ENCODE measurements around the gene TCL1B. TPM values are rescaled to one million over a fixed set of nuclear protein-coding genes. Genes with fewer than 3 reads are reported as not detected.

Gene TCL1B
- total and polyA plus RNA-seq, 2 donors (not counting 1 experiment from before 2014, with no cell fraction given): 5.7 to 9.6 TPM

DNA sequence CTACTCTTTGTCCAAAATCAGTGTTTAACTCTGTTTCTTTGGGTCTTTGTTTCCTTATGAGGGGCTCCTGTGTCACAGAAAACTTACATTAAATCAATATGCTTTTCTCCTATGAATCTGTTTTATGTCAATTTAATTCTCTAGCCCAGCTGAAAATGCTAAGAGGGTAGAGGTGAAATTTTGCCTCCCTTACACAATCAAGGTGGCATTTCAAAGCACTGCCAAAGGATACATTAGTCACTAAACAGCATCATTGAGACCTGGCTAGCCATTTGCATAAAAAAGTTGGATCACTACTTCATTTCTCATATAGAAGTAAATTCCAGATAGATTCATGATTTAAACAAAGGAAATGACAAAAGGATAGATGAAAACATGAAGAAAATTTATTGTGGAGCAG lies 12.1 kb downstream of the TCL1B start:
- Mint-ChIP-seq H3K27me3 (peaks cover 29% of the 10 kb centered on the region), H3K27ac (peak overlapping the region; percentile 95), H3K4me3 (peak overlapping the region; percentile 81), H3K9me3 (ENCODE audit: insufficient read depth) (no peaks in the 10 kb centered on the region), H3K4me1 (peaks cover 80% of the 10 kb centered on the region)
- no peaks in the 10 kb centered on the region for H3K27me3 ChIP-seq (replicated peaks in 1 of 4; ENCODE audit: control extremely low read depth in 1 of 4, control insufficient read depth in 3 of 4, insufficient read depth in 4 of 4, low read length in 3 of 4)
- H3K27ac ChIP-seq (ENCODE audit: low read length in 2 of 2): peak overlapping the region; percentile 87 to 94
- intact Hi-C loops (cut with micrococcal nuclease): loop anchor here (5.0 kb wide), 2 partner anchors 34 to 86 kb away; no protein-coding TSS in a partner anchor
- H3K4me3 ChIP-seq (ENCODE audit: control extremely low read depth in 1 of 5, extremely low read depth in 1 of 5, insufficient read depth in 1 of 5, low read depth in 2 of 5, low read length in 4 of 5): peak overlapping the region in 1 of 5 experiments; percentile 56
- H3K9me3 ChIP-seq (ENCODE audit: control extremely low read depth in 1 of 3, control insufficient read depth in 2 of 3, insufficient read depth in 1 of 3, low read length in 2 of 3): peaks cover 0 to 11% (median 0%) of the 10 kb centered on the region in 3 donors
- no peak for ATAC-seq (ENCODE audit: low read depth)
- DNase-seq: no peak
- H3K36me3 ChIP-seq (replicated peaks in 1 of 2; ENCODE audit: control extremely low read depth in 1 of 2, control insufficient read depth in 1 of 2, extremely low read depth in 1 of 2, insufficient read depth in 2 of 2, low read length in 1 of 2): peaks cover 0 to 11% of the 10 kb centered on the region in 2 experiments
- peak overlapping the region; percentile 11 for H2AFZ ChIP-seq (ENCODE audit: insufficient read depth, low read depth, low read length, poor library complexity, severe bottlenecking)
- peaks cover 24% of the 10 kb centered on the region for H3K79me2 ChIP-seq (ENCODE audit: control insufficient read depth, insufficient read depth, low read length)
- peaks cover 96 to 100% of the 10 kb centered on the region in 2 donors for H3K4me1 ChIP-seq (ENCODE audit: control insufficient read depth in 2 of 2, insufficient read depth in 2 of 2, low read length in 2 of 2)
- ChIA-PET POLR2A (interaction anchor here (0.6 to 3.5 kb wide), 7 partner anchors 11 to 34 kb away, joined by 3 to 25 read pairs (median 7); partner anchors contain the start of genes TCL1A and TCL1B), CTCF (interaction anchor here (0.7 to 2.2 kb wide), 6 partner anchors 12 to 138 kb away, joined by 3 to 16 read pairs (median 10); no protein-coding TSS in a partner anchor)
- TF ChIP-seq, protein P1, sequence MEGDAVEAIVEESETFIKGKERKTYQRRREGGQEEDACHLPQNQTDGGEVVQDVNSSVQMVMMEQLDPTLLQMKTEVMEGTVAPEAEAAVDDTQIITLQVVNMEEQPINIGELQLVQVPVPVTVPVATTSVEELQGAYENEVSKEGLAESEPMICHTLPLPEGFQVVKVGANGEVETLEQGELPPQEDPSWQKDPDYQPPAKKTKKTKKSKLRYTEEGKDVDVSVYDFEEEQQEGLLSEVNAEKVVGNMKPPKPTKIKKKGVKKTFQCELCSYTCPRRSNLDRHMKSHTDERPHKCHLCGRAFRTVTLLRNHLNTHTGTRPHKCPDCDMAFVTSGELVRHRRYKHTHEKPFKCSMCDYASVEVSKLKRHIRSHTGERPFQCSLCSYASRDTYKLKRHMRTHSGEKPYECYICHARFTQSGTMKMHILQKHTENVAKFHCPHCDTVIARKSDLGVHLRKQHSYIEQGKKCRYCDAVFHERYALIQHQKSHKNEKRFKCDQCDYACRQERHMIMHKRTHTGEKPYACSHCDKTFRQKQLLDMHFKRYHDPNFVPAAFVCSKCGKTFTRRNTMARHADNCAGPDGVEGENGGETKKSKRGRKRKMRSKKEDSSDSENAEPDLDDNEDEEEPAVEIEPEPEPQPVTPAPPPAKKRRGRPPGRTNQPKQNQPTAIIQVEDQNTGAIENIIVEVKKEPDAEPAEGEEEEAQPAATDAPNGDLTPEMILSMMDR (IDR thresholded peaks at IDR 0.05): no peak
- no peak for TF ChIP-seq EZH2 (IDR thresholded peaks at IDR 0.05; ENCODE audit: borderline replicate concordance, insufficient read depth, low read depth, low read length, poor library complexity, severe bottlenecking)
- H3K4me2 ChIP-seq (replicated peaks; ENCODE audit: low read depth, low read length, poor library complexity, severe bottlenecking): peak overlapping the region; percentile 66
- no peaks in the 10 kb centered on the region for H4K20me1 ChIP-seq (ENCODE audit: control insufficient read depth, insufficient read depth, low read length, poor library complexity, severe bottlenecking)
- H3K9ac ChIP-seq (ENCODE audit: low read length): peak overlapping the region; percentile 28

DNA sequence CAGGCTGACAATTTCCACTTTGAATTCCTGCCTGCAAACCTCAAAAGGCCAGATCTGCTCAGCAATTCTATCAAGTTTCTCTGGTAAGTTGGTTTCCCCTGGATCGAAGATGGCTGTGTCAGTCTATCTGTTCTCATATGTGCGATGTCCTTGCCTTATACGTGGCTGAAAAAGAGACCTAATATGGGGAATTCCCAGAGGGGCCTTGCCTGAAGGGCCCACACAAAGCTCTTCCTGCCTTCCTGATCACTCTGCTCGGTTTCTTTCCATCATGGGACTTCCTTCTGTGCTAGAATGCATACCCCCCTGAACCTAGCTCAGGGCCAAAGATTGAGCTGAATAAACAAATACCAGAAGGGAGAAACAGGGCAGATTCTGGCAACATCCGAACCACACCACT lies 13.2 kb downstream of the TCL1B start:
- ATAC-seq (ENCODE audit: low read depth) (no peak), DNase-seq (peak; percentile 66)
- Histone ChIP-seq H3K4me2 (replicated peaks; ENCODE audit: low read depth, low read length, poor library complexity, severe bottlenecking) (peak overlapping the region; percentile 66), H3K4me3 (ENCODE audit: control extremely low read depth in 1 of 5, extremely low read depth in 1 of 5, insufficient read depth in 1 of 5, low read depth in 2 of 5, low read length in 4 of 5) (no peak overlapping the region), H3K79me2 (ENCODE audit: control insufficient read depth, insufficient read depth, low read length) (peaks cover 27% of the 10 kb centered on the region), H4K20me1 (ENCODE audit: control insufficient read depth, insufficient read depth, low read length, poor library complexity, severe bottlenecking) (no peaks in the 10 kb centered on the region), H3K27ac (ENCODE audit: low read length in 2 of 2) (peak overlapping the region; percentile 87 to 94), H3K9me3 (ENCODE audit: control extremely low read depth in 1 of 3, control insufficient read depth in 2 of 3, insufficient read depth in 1 of 3, low read length in 2 of 3) (peaks cover 0 to 11% (median 0%) of the 10 kb centered on the region in 3 donors), H3K9ac (ENCODE audit: low read length) (peak overlapping the region; percentile 26), H3K36me3 (replicated peaks in 1 of 2; ENCODE audit: control extremely low read depth in 1 of 2, control insufficient read depth in 1 of 2, extremely low read depth in 1 of 2, insufficient read depth in 2 of 2, low read length in 1 of 2) (peaks cover 0 to 8% of the 10 kb centered on the region in 2 experiments), H3K4me1 (ENCODE audit: control insufficient read depth in 2 of 2, insufficient read depth in 2 of 2, low read length in 2 of 2) (peaks cover 93 to 98% of the 10 kb centered on the region in 2 donors), H3K27me3 (replicated peaks in 1 of 4; ENCODE audit: control extremely low read depth in 1 of 4, control insufficient read depth in 3 of 4, insufficient read depth in 4 of 4, low read length in 3 of 4) (no peaks in the 10 kb centered on the region), H2AFZ (ENCODE audit: insufficient read depth, low read depth, low read length, poor library complexity, severe bottlenecking) (peak overlapping the region; percentile 26)
- TF ChIP-seq, protein P1 (IDR thresholded peaks at IDR 0.05): no peak
- ChIA-PET POLR2A (interaction anchor here (1.4 to 2.5 kb wide), 3 partner anchors 12 to 34 kb away, joined by 5 to 12 read pairs (median 5); no protein-coding TSS in a partner anchor), CTCF (interaction anchor here (1.2 to 2.1 kb wide), 2 partner anchors 11 to 15 kb away, joined by 4 to 9 read pairs; no protein-coding TSS in a partner anchor)
- Mint-ChIP-seq H3K9me3 (ENCODE audit: insufficient read depth) (no peaks in the 10 kb centered on the region), H3K27me3 (peaks cover 30% of the 10 kb centered on the region), H3K4me3 (peak overlapping the region; percentile 61), H3K27ac (peak overlapping the region; percentile 92), H3K4me1 (peaks cover 83% of the 10 kb centered on the region)
- WGBS (ENCODE audit: insufficient coverage): 22% methylated on average over 4 of the region's 5 CpGs
- intact Hi-C loops (cut with micrococcal nuclease): loop anchor here (5.0 kb wide), 2 partner anchors 33 to 87 kb away; no protein-coding TSS in a partner anchor

Data from B cell (primary cell).